GM19043 (cell line): Measurements from ENCODE around the gene ALOX15B.
"Not testable (repeated sequence)": the region's sequence is repeated elsewhere in the genome, so short reads cannot be mapped to it uniquely, and the experiment has no call there.

Source experiments
- ATAC-seq: cut with Tn5 transposase; IDR thresholded peaks from one replicate; pipeline ENCODE4 v1.9.1; 2021; ENCODE audit warnings: low read depth; ENCODE audit not compliant: unreplicated experiment

ALOX15B gene

GRCh38 chr17:8013731-8014557 is 24.9 kb upstream of the ALOX15B start:
- ATAC-seq, result no peak

GRCh38 chr17:8014558-8014850 is 24.4 kb upstream of the ALOX15B start:
- no peak for ATAC-seq

- no peak for ATAC-seq
Measured at GRCh38 chr17:8015236-8015956, 23.5 kb upstream of the ALOX15B start.

GRCh38 chr17:8015957-8016631 is 22.8 kb upstream of the ALOX15B start:
- ATAC-seq, result no peak

GRCh38 chr17:8016632-8017424 is 22.0 kb upstream of the ALOX15B start:
- ATAC-seq, result no peak

- no peak for ATAC-seq
Measured at GRCh38 chr17:8018436-8018835, 20.4 kb upstream of the ALOX15B start.

DNA sequence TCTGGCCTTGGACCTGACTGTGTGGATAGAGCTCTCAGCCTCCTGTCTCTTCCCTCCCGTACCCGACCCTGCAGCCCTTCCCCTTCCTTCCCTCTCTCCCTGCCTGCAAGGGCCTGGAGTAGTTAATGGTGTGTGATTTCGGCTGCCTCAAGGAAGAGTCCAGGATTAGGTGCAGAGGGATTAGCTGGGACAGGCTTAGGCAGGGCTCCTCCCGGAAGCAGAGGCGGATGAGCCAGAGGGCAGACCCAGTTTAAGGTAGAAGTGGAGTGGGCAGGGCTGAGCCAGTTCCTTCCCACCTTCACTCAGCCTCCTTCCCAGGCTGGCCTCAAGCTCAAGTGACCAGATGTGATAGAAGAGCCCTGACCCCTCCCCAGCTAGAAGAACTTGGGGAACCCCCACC is 19.7 kb upstream of the ALOX15B start:
- ATAC-seq, result no peak

DNA sequence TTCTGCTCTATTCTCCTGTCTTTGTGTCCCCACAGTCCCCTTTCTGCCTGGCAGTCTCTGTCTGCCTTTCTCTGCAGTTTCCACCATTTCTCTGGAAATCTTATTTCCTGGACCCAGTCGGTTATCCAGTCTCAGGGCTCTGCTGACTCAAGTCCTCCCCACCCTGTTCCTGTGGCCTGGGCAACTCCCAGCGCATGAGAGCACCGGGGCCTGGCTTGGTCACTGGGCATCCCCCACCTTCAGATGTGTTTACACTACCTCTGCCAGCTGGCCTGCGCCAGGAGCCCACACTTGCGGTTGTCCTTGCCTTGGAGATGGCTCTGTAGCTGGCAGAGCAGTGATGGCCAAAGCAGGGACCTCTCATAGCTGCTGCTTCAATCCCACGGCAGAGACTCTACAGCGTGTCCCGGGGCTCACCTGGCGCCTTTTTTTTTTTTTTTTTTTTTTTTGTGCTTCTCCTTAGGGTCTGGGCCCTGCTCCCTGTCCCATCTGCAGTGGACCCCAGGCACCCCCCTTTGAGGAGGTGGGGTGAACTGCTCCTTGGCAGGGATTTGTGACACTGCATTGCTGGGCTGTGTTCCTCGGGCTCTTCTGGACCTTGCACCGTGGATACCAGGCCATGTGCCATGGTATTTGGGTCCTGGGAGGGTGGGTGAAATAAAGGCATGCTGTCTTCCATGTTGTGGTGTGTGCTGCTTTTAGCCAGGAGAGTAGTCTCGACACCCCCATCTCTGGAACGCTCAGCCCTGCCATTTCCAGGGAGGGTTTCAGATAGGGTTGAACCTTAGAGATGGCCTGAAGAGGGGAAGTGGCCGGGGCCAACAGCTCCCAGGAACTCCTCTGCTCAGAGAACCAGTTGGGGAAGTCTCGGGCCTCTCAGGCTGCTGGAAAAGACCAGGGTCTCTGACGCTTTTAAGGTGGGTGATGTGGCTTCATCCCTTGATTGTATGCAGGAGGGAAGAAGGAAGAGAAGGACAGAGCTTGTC is 18.9 kb upstream of the ALOX15B start:
- ATAC-seq, result no peak

DNA sequence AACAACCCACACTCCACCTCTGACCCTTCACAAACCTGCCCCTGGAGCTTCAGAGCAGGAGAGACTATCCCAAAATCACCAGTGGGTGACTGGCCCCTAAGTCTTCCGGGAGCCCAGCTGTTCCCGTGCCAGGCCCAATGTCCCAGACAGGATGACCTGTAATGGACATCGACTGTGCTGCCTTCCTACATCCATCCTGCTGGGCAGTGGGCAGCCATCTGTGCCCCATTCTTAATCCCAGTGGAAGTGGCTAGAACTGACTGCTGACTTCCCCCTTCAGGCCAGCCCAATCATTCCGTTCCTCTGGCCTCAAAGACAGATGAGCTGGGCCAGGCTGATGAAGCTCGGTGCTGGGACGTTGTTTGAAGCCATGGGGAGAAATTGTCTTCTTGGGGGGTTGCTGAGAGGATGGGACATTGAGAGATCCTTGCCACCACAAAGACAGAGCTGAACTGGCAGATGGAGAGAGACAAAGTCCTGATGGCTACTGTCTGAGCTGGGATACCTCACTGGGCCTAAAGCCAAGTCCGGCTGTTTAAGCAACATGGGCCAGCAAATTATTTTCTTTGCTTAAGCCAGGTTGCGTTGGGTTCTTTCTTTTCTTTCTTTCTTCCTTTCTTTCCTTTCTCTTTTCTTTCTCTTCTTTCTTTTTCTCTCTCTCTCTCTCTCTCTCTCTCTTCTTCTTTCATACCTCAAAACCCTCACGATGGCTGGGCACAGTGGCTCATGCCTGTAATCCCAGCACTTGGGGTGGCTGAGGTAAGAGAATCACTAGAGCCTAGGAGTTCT is 17.9 kb upstream of the ALOX15B start:
- no peak for ATAC-seq

DNA sequence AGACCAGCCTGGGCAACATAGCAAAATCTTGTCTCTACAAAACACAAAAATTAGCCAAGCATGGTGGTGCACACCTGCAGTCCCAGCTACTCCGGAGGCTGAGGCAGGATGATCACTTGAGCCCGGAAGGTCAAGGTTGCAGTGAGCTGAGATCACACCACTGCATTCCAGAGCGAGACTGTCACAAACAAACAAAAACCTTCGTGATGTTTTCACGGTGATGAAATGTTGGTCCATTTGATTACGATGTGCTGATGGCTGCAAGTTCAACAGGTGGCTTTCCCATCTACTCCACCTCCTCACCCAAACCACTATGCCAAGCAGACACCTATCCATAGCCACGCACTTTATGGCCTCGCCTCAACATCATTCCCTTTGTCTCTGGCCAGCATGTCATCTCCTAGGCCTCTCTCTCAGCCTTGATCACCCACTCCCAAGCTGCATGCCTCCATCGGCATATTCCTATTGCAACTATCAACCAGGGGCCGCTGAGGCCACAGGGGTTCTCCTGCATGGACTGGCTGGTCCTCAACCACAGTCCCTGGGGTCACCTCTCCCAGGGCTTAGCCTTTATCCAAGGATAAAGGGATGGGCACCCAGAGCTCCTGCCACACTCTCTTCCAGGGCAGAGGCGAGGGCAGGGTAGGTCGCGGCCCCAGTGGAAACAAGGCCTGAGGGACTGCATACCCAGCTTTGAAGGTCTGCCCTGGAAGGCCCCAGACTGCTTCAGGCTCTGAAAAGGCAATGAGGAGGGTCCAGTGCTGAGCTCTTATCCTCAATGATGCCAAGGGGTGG is 17.1 kb upstream of the ALOX15B start:
- no peak for ATAC-seq

GRCh38 chr17:8022360-8023003 is 16.4 kb upstream of the ALOX15B start:
- ATAC-seq, result no peak

DNA sequence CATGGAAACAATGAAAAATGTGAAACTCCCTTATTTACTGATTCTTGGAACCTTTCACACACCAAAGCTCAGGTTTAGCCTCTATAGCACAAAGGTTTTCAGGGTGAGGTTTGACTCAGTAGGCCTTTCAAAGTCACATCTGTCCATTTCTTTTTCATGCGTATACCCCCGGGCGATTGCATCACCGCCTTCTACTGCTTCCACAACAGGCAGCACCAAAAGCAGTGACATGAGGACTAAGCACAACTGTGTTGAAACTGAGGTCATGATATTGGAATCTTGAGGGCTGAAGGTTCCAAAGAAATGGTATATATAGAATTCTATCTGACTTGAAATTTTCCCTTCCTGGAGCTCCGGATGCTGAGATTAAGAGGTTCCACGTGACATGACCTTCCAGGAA is 14.7 kb upstream of the ALOX15B start:
- ATAC-seq, result not testable (repeated sequence)

GRCh38 chr17:8025176-8025911 is 13.5 kb upstream of the ALOX15B start:
- no peak for ATAC-seq

DNA sequence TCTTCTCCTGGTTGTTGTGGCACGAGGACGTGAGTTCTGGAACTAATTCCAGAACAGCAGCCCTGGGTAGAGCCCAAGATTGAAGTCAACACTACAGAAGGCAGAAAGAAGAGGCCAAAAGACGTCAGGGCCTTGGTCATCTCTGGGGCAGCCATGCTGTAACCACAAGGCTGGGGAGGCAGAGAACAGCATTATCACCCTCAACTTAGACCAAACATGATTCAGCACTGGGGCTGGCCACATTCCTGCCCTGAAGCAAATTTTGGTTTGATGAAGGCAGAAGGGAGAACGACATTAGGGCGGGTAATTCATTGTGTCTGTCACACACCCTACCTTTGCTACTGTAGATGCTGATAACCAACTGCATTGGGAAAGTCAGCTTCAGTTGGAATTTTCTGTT is 9.7 kb upstream of the ALOX15B start:
- no peak for ATAC-seq

DNA sequence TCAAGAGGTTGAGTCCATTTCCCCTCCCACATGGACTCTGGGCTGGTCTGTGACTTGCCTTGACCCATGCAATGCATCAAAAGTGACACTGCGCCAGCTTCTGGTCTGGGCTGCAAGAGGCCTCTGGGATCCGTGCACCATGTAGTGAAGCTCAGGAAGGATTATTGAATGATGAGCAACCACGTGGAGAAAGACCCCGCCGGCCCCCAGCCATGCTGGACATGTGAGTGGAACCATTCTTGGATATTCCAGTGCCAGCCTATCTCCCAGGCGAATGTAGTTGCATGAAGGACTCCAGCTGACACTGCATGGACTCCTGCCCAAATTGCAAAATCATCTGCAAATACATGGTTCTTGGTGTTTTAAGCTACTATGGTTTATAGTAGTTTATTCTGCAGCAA is 7.6 kb upstream of the ALOX15B start:
- no peak for ATAC-seq

GRCh38 chr17:8031950-8032349 is 6.9 kb upstream of the ALOX15B start:
- ATAC-seq, result no peak

DNA sequence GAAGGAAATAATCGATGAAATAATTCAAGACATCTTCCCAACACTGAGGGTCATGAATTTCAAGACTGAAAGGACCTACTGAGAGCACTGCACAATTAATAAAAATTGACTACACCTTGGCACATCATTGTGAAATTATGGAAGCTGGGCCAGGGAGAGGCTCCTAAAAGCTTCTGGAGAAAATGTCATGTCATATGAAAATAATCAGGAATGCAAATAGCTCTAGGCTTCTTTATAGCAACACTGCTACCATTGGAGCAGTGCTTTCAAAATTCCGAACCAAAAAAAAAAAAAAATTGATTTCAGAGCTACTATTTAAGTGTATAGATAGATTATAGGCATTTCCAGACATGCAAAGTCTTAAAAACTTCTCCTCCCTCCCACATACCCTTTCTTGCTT is 6.4 kb upstream of the ALOX15B start:
- no peak for ATAC-seq
